Lower lobe of right lung (tissue), 2 donors: ENCODE data around the gene IKZF1. TPM values are rescaled to one million over a fixed set of nuclear protein-coding genes. Genes with fewer than 3 reads are reported as not detected.

Experiments
- ATAC-seq, 2 donors: fragments of 200-7000 bp; cut with Tn5 transposase; one replicate each; pipeline ENCODE4 v1.9.1; 2020 to 2022; ENCODE audit warnings: mild to moderate bottlenecking in 2 of 2, moderate library complexity in 2 of 2
- DNase-seq: peaks from one replicate; pipeline ENCODE4 v3.0.0-alpha.2; 2020
- H3K27ac ChIP-seq: fragments of 200-600 bp; one replicate; pipeline ENCODE4 v1.8.0; 2022
- H3K27me3 ChIP-seq: fragments of 200-600 bp; one replicate; pipeline ENCODE4 v1.8.0; 2022; ENCODE audit warnings: low read depth
- H3K36me3 ChIP-seq: fragments of 200-600 bp; one replicate; pipeline ENCODE4 v1.8.0; 2022; ENCODE audit warnings: mild to moderate bottlenecking
- H3K4me1 ChIP-seq: fragments of 200-600 bp; one replicate; pipeline ENCODE4 v1.8.0; 2022
- H3K4me3 ChIP-seq: fragments of 200-600 bp; one replicate; pipeline ENCODE4 v1.8.0; 2022; ENCODE audit warnings: mild to moderate bottlenecking
- H3K9me3 ChIP-seq: fragments of 200-600 bp; one replicate; pipeline ENCODE4 v1.8.0; 2022
- CTCF ChIP-seq: fragments of 200-600 bp; IDR thresholded peaks from one replicate; pipeline ENCODE4 v1.8.0; 2022; ENCODE audit warnings: antibody characterized with exemption, mild to moderate bottlenecking
- intact Hi-C: fragments of 100-400 bp; cut with DNase I; formaldehyde crosslinking; loops from one replicate; pipeline ENCODE4 v1.11.0; 2022
- total RNA-seq: library from RNA; stranded (reverse); fragmentation: NEBNext Ultra II Directional; extraction: Animal tissue kit (Norgen Biotek cat#: 25700); gene quantifications from one replicate; pipeline ENCODE4 v1.2.1, GENCODE V29; 2021
- donor health status: DM: no; HTN: yes; CAD: no; lungs with severe emphysema.

IKZF1 gene
- total RNA-seq, 1 donor from 2014 or later: 61.9 TPM

GRCh38 chr7:50400114-50400513 is 95.6 kb downstream of the IKZF1 start:
- Histone ChIP-seq H3K36me3 (peaks cover 20% of the 10 kb centered on the region), H3K4me1 (peaks cover 5% of the 10 kb centered on the region), H3K4me3 (no peak overlapping the region), H3K9me3 (no peaks in the 10 kb centered on the region), H3K27me3 (peaks cover 22% of the 10 kb centered on the region), H3K27ac (no peak overlapping the region)
- DNase-seq: no peak
- ATAC-seq: peak in 1 of 2 donors; percentile 37
- TF ChIP-seq CTCF: no peak
- intact Hi-C loops: no loop called here

DNA sequence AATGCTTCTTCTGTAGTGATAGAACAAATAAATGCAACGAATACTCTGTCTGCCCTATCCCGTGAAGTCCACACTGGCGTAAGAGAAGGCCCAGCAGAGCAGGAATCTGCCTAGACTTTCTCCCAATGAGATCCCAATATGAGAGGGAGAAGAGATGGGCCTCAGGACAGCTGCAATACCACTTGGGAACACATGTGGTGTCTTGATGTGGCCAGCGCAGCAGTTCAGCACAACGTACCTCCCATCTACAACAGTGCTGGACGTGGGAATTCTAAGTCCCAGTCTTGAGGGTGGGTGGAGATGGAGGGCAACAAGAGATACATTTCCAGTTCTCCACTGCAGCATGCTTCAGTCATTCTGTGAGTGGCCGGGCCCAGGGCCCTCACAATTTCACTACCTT is 99.9 kb downstream of the IKZF1 start:
- Histone ChIP-seq H3K27ac (no peak overlapping the region), H3K36me3 (peaks cover 17% of the 10 kb centered on the region), H3K4me1 (no peaks in the 10 kb centered on the region), H3K4me3 (no peak overlapping the region), H3K27me3 (peaks cover 22% of the 10 kb centered on the region), H3K9me3 (no peaks in the 10 kb centered on the region)
- ATAC-seq (no peak), DNase-seq (no peak)
- TF ChIP-seq CTCF: no peak
- intact Hi-C loops: no loop called here

DNA sequence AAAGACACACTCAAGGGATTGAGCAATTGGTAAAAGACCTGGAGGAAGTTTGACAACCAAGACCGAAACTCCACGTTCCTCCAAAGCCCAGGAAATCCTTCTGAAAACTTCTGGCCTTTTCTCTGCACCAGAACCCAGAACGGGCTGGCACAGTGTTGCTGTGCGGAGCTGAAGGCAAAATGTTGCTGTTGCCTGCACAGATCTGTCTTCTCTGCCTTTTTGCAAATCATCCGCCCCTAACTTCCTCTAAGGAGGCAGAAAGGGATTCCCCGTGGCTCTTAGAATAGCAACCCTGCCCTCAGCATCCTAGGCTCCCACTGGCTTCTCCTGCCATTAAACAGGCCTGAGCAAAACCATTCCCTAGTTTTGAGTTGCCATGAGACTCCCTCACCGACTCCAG is 100.7 kb downstream of the IKZF1 start:
- peaks cover 8% of the 10 kb centered on the region for H3K36me3 ChIP-seq
- ATAC-seq (no peak), DNase-seq (no peak)
- no peaks in the 10 kb centered on the region for H3K9me3 ChIP-seq
- H3K4me1 ChIP-seq: no peaks in the 10 kb centered on the region
- no peak for TF ChIP-seq CTCF
- intact Hi-C loops: no loop called here
- peaks cover 14% of the 10 kb centered on the region for H3K27me3 ChIP-seq
- H3K4me3 ChIP-seq: no peak overlapping the region
- no peak overlapping the region for H3K27ac ChIP-seq

DNA sequence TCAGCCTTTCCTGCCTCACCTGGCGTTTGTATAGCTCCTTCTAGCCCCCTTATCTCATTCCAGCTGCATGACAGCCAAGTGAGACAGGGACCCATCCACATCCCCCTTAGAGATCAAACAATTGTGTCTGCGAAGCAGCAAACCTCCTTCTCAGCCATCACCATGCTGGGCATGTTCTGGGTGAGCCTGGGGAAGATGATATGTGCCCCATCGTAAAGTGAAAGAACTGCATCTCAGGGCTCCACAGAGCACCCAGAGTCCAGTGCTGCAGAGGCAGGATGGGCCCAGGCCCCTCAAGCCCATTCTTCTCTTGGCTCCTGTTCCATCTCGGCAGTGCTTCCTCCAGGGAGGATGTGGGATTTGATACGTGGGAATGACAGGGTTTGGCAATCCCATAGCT is 102.4 kb downstream of the IKZF1 start:
- Histone ChIP-seq H3K27ac (no peak overlapping the region), H3K4me3 (no peak overlapping the region), H3K9me3 (no peaks in the 10 kb centered on the region), H3K4me1 (no peaks in the 10 kb centered on the region), H3K36me3 (no peaks in the 10 kb centered on the region), H3K27me3 (no peaks in the 10 kb centered on the region)
- no peak for ATAC-seq
- no peak for DNase-seq
- intact Hi-C loops: no loop called here
- TF ChIP-seq CTCF: no peak

GRCh38 chr7:50409856-50410745 is 105.6 kb downstream of the IKZF1 start:
- H3K27ac ChIP-seq: no peak overlapping the region
- TF ChIP-seq CTCF: no peak
- no peaks in the 10 kb centered on the region for H3K36me3 ChIP-seq
- ATAC-seq (peak; percentile 26 to 40), DNase-seq (no peak)
- intact Hi-C loops: no loop called here
- no peaks in the 10 kb centered on the region for H3K4me1 ChIP-seq
- no peak overlapping the region for H3K4me3 ChIP-seq
- no peaks in the 10 kb centered on the region for H3K27me3 ChIP-seq
- no peaks in the 10 kb centered on the region for H3K9me3 ChIP-seq
